Suprapubic skin (tissue), 4 donors: Measurements from ENCODE around the gene PRRC2B. TPM values are rescaled to one million over a fixed set of nuclear protein-coding genes. Genes with fewer than 3 reads are reported as not detected.

ENCODE experiments used
- DNase-seq, 2 donors: peaks; one replicate each; pipeline ENCODE4 v3.0.0-alpha.2; 2019; ENCODE audit warnings: low spot score in 2 of 2
- H3K27ac ChIP-seq: fragments of 200-600 bp; sonication (generic); one replicate; pipeline ENCODE4 v1.5.1; 2019
- H3K27me3 ChIP-seq: fragments of 200-600 bp; sonication (generic); one replicate; pipeline ENCODE4 v1.5.1; 2019
- H3K36me3 ChIP-seq: fragments of 200-600 bp; sonication (generic); one replicate; pipeline ENCODE4 v1.5.1; 2019
- H3K4me1 ChIP-seq: fragments of 200-600 bp; sonication (generic); one replicate; pipeline ENCODE4 v1.5.1; 2019
- H3K4me3 ChIP-seq: fragments of 200-600 bp; sonication (generic); one replicate; pipeline ENCODE4 v1.5.1; 2019; ENCODE audit warnings: mild to moderate bottlenecking
- H3K9me3 ChIP-seq: fragments of 200-600 bp; sonication (generic); one replicate; pipeline ENCODE4 v1.5.1; 2019
- CTCF ChIP-seq, 2 donors: fragments of 200-600 bp in 1 of 2; fragments of 450-650 bp in 1 of 2; sonication (generic) in 1 of 2; IDR thresholded peaks; one replicate each; pipeline ENCODE4 v1.5.1; 2016 to 2019; ENCODE audit warnings: antibody characterized with exemption in 2 of 2, mild to moderate bottlenecking in 1 of 2, moderate library complexity in 1 of 2
- EP300 ChIP-seq: sonication (generic); formaldehyde crosslinking; IDR thresholded peaks from one replicate; pipeline ENCODE4 v1.6.1; 2017; ENCODE audit warnings: antibody characterized with exemption
- POLR2A ChIP-seq, 2 donors: fragments of 450-650 bp; IDR thresholded peaks; one replicate each; pipeline ENCODE4 v1.6.1; 2017; ENCODE audit warnings: antibody characterized with exemption in 2 of 2, mild to moderate bottlenecking in 2 of 2, moderate library complexity in 2 of 2
- POLR2AphosphoS5 ChIP-seq, 3 donors: sonication (generic); formaldehyde crosslinking; IDR thresholded peaks; one replicate each; pipeline ENCODE4 v1.6.1; 2017; ENCODE audit warnings: antibody characterized with exemption in 3 of 3
- WGBS: methylation state at CpG from one replicate; pipeline ENCODE4 v1.1.5; 2018; 5-methylcytosine and 5-hydroxymethylcytosine counted together
- total RNA-seq, 4 donors: library from RNA; depleted of rRNA; stranded (reverse); fragments of >200 nt; gene quantifications; one replicate each; pipeline ENCODE4 v1.1.0, GENCODE V29; 2016

PRRC2B gene
- total RNA-seq, 4 donors from 2014 or later: 153 to 286 (median 240) TPM

DNA sequence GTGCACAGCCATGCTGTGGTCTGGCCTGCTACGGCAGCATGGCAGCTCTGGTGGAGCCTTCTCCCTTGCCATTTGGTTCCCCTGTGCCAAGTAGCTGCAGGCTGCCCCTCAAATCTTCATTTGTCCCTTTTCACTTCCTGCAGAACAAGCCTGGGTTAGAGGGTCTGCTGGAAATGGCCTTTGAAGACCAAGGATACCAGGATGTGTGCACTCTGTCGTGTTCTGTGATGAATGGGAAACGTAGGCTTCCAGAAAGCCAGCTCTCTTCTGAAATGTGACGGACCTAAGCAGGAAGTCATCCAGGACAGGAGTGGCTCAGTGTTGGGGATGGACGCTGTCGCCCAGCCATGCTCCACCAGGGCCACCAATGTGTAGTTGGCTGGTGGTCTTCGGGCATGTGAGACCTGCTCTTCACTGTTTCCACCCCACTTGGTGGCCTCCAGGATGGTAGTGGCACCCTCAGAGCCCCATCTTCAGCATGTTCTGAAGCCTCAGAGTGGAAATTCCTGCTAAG, 105.4 kb downstream of the PRRC2B start:
- WGBS: 81% methylated on average over 7 of the region's 7 CpGs
- H3K36me3 ChIP-seq: peaks cover 55% of the 10 kb centered on the region
- no peak overlapping the region for H3K4me3 ChIP-seq

GRCh38 chr9:131500377-131500776, 106.5 kb downstream of the PRRC2B start:
- Histone ChIP-seq H3K27me3 (no peaks in the 10 kb centered on the region), H3K4me1 (peaks cover 37% of the 10 kb centered on the region), H3K4me3 (no peak overlapping the region), H3K27ac (peak overlapping the region; percentile 27), H3K36me3 (peaks cover 44% of the 10 kb centered on the region), H3K9me3 (no peaks in the 10 kb centered on the region)
- WGBS: 65% methylated on average over 12 of the region's 12 CpGs
- no peak for DNase-seq
- no peak for TF ChIP-seq POLR2AphosphoS5 (IDR thresholded peaks at IDR 0.05)
- no peak for TF ChIP-seq CTCF (IDR thresholded peaks at IDR 0.05)
- TF ChIP-seq POLR2A (IDR thresholded peaks at IDR 0.05): no peak

More for the DNA sequence above, 105.4 kb downstream of the PRRC2B start:
- no peak for TF ChIP-seq POLR2A (IDR thresholded peaks at IDR 0.05)
- no peak for TF ChIP-seq CTCF (IDR thresholded peaks at IDR 0.05)
- TF ChIP-seq POLR2AphosphoS5 (IDR thresholded peaks at IDR 0.05): no peak
- no peak for TF ChIP-seq EP300
- no peak overlapping the region for H3K27ac ChIP-seq
- no peaks in the 10 kb centered on the region for H3K9me3 ChIP-seq
- peaks cover 33% of the 10 kb centered on the region for H3K4me1 ChIP-seq
- no peaks in the 10 kb centered on the region for H3K27me3 ChIP-seq
- DNase-seq: no peak

DNA sequence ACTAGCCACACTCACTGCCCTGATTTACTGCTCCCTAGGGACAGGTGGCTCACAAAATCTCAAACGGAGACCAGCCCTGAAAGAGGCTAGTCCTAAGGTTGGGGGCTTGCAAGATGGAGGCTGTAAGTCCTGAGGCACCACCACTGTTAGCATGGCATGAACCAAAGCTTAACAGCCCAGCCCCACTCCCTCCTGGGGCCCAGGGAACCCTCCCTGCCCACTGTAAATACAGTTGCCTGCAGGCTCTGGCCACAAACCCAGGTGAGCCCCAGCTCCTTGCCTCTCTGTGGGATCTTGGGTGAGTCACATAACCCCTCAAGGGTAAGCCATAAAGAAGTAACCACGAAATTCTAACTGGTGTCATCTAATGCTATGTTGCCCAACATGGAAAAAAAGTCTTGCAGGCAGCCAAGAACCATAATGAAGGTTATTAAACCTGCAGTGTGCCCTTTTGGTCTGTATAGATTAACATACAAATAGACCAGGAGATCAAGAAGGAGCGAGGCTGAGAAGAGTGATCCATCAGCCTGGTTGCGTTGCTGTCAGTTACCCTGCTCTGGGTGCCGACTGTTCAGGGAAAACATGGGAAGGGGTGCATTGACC, 107.2 kb downstream of the PRRC2B start:
- TF ChIP-seq EP300 (no peak), POLR2AphosphoS5 (IDR thresholded peaks at IDR 0.05) (no peak), POLR2A (IDR thresholded peaks at IDR 0.05) (no peak), CTCF (IDR thresholded peaks at IDR 0.05) (no peak)
- H3K4me1 ChIP-seq: peaks cover 37% of the 10 kb centered on the region
- 58% methylated on average over 5 of the region's 5 CpGs for WGBS
- no peak for DNase-seq
- H3K9me3 ChIP-seq: no peaks in the 10 kb centered on the region
- no peaks in the 10 kb centered on the region for H3K27me3 ChIP-seq
- H3K36me3 ChIP-seq: peaks cover 37% of the 10 kb centered on the region
- H3K4me3 ChIP-seq: no peak overlapping the region
- H3K27ac ChIP-seq: peak overlapping the region; percentile 27

DNA sequence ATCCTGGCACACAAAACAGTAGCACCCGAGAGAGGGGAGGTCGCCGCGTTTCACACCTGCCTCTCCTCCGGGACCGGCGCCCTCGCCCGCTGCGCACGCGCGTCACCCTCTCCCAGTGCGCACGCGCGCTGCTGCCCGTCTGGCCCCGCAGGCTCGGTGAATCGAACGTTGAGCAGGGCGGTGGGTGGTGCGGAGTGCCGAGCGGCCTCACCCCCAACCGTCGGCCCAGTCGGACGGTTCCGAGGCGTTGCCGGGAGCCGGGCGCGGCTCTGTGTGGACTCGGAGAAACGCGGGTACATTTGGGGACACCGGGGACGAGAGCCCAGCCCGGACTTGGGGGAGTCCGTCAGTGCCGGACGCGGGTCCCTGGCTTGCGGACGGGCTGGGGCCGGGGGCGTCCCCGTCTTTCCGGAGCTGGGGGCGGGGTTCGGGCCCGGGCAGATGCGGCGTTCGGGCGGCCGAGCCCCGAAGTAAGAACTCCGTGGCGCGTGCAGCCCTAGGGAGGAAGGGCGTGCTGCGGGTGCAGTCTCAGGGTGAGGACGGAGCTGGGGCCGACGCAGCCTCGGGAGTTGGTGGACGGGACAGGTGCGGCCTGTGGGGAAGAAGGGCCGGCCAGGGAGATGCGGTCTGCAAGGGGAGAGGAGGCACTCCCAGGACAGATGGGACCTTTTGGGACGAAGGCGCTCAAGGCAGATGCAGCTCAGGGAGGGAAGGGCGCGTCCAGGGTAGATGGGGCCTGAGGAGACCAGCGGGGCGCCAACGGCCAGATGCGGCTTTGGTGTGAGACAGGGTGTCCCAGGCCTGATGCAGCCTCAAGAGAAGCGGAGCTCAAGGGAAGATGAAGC, 109.1 kb downstream of the PRRC2B start, which contains the start of gene POMT1:
Gene POMT1 (plus strand): TSS at position 138 of the 845 bp plus-strand sequence. CDS start 1,301 bp downstream, outside the sequence.
- H3K9me3 ChIP-seq: no peaks in the 10 kb centered on the region
- peak; percentile 89 to 93 for DNase-seq
- H3K36me3 ChIP-seq: peaks cover 18% of the 10 kb centered on the region
- H3K27ac ChIP-seq: peak within 1 kb of the TSS; percentile 53
- H3K4me1 ChIP-seq: peaks cover 37% of the 10 kb centered on the region
- H3K27me3 ChIP-seq: no peaks in the 10 kb centered on the region
- WGBS: under 1% methylated on average over 70 of the region's 83 CpGs
- peak within 1 kb of the TSS; percentile 82 for H3K4me3 ChIP-seq
- no peak for TF ChIP-seq CTCF (IDR thresholded peaks at IDR 0.05)
- TF ChIP-seq EP300: no peak
- TF ChIP-seq POLR2AphosphoS5 (IDR thresholded peaks at IDR 0.05): peak in 2 of 3 donors; percentile 41 to 68
- TF ChIP-seq POLR2A (IDR thresholded peaks at IDR 0.05): no peak
